Suppressor macrophage treated with lipopolysaccharide for 1 hour (primary cell): Measurements from ENCODE around the gene SV2C.
"Not testable (repeated sequence)": the region's sequence is repeated elsewhere in the genome, so short reads cannot be mapped to it uniquely, and the experiment has no call there.

Experiments
- DNase-seq, 3 donors: peaks; one replicate each; pipeline ENCODE4 v3.0.0-alpha.2; 2020 to 2022

Gene SV2C

DNA sequence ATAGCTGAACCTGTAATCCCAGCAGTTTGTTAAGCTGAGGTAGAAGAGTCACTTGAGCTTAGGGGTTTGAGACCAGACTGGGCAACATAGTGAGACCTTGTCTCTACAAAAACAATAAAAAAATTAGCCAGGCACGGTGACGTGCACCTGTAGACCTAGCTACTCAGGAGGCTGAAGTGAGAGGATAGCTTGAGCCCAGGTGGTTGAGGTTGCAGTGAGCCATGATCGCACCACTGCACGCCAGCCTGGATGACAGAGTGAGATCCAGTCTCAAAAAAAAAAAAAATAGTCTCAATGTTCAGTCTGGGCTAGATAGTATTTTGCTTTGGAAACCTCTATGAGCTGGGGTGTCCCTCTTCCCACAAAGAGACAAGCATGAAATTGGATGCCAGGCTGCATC lies 268.0 kb downstream of the SV2C start:
- no peak for DNase-seq

DNA sequence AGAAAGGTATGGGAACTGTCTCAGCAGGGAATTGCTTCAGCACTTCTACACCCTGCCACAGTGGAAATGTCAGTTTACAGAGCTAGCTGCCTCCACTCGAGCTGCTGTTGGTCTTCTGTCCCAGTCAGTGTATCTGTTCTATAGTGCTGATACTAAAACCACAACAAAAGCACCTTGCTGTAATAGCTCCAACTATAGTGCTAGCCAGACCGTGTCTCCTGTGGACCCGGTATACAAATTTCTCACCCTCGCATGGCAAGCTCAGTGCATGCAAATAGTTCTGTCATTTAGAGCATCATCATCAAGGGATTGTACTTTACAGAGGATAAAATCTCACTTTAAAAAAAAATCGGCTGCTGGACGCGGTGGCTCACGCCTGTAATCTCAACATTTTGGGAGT lies 268.4 kb downstream of the SV2C start:
- no peak for DNase-seq

DNA sequence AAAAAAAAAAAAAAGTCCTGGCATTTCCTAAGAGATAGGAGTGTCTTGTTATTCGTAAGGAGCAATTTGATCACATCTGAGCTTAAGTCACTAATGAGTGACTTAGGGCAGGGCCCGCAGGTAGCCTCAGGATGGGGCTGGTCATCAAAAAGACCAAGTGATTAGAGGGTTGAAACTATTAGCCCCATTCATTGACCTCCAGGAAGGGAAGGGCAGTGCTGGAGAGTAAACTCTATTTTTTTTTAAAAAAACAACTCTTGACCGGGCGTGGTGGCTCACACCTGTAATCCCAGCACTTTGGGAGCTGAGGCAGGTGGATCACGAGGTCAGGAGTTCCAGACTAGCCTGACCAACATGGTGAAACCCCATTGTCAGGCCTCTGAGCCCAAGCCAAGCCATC lies 273.7 kb downstream of the SV2C start:
- DNase-seq: no peak

DNA sequence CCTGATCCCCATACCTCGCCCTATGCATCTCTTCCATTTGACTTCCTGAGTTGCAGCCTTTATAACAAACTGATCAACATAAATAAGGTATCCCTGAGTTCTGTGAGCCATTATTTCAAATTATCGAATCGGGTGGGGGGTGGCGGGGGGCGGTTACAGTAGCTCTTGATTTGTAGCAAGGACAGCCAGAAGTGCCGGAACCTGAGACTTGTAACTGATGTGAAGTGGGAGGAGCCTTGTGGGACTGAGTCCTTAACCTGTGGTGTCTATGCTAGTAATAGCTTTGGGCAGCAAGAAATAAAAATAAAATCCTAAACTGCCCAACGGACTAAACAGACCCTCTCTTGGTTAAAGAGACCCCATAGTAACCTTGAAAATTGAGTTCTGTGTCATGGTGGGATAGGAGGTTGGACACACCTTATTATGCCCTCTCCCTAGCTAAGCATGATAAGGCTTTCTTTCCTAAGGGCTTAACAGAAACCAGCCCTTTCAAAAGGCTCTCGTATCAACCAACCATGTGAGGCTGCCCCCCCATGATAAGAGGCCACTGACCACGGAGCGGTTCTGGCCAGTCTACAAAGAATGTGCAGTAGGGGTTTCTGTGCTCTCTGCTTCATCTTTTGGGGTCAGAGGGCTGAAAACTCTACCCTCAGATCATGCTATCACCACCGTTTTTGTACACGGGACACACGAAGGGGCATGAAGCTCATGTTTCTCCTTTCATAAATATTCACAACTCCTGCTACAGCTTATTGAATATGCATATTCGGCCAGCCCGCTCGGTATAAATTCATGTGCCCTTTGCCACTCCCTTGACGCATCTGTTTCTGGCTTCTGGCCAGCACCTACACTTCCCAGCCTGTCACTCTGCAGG lies 280.4 kb downstream of the SV2C start:
- peak; percentile 36 to 57 (median 50) for DNase-seq

DNA sequence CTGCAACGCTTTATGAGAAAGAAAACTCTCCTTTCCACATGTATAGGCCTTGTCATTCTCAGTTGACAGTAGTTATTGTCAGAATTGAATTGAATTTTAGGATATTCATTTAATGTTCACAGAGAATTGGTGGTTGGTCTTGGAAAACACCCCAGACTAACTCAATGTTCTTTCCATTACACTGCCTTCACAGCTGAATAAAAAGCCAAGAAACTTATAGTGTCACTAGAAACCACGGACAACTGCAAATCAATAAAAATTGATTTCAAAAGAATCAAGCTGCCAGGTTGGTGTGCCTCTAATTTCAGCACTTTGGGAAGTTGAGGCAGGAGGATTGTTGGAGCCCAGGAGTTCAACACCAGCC lies 281.0 kb downstream of the SV2C start:
- DNase-seq: no peak

DNA sequence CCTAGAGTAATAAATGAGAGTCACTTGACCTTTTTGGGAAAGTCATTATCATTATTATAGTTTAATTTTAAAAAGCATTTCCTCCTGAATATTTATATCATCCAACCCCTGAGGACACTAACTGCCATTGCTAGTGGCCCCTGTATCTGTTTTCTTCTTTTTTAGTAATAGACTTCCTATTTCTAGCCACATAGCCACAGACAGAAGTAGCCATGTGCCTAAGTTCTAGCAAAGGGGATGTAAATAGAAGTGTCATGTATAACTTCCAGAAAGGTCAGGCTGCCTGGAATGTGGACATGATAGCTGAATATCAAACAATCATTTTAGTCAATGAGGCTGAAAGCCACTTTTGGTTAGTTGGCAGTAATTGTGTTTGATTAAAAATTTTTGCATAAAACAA lies 282.4 kb downstream of the SV2C start:
- peak; percentile 14 to 33 (median 25) for DNase-seq

DNA sequence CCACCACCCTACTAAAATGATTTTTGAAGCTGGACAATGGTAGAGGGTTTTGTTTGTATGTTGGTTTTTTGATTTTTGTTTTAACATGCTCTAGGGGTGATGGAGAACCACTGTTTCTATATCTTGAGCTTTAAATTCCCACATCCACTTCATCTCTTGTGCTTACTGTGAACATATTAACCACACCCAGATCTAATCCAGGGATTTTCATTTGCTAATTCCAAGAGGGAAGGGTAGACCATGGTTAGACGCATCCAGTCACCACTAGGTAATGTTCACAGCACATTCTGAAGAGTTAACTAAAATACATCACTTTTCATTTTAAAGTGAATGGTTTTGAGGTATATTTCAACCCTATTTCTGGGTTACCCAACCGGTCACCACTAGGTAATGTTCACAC lies 283.4 kb downstream of the SV2C start:
- no peak for DNase-seq

DNA sequence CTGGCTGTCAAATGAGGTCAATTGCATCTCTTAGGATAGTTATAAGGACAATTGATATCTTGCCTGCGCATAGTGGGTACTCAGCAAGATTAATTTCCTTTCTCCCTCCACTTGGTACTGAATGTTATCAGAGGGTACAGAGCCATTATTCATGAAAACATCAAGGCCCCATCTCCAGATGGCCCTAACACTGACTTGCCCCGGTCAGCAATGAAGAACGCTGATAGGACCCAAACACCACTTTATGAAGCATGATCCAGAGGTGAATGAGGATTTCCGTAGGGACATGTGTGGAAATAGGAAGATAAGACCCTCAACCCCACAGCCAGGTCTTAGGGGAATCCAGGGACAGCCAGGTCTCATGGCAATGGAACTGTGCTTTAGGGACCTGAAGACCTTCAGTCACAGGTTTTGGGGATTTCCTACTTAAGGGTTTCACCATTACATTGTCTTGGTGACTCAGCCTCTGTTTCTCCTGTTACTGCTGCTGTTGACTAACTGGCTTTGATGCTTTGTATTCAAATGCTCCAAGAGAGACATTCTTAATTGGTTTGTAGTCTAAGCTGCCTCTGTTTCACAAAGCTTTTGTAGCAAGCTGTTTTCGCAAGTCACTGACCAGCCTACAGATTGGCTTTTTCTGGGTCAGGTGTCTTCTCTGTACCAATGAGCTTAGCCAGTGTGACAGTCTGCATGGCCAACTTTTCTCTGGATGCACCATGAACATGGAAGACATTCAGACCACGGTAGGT lies 284.6 kb downstream of the SV2C start:
- DNase-seq: peak; percentile 77 to 85 (median 83)

DNA sequence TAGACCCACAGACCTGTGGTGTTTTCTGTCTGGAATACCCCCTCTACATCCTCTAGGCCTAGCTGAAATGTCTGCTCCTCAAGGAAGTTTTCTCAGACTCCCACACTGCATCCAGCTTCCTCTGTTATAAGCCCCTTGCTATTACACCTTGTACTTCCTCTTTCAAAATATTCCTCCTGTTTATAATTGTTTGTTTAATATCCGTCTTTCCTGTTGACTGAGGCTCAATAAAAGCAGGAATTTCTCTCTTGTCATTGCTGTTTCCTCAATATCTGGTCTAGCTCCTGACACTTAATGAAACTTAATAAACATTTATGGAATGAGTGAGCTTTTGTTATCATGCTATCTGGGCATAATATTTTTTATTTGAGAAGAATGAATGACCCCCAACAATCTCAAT lies 285.8 kb downstream of the SV2C start:
- DNase-seq: no peak

DNA sequence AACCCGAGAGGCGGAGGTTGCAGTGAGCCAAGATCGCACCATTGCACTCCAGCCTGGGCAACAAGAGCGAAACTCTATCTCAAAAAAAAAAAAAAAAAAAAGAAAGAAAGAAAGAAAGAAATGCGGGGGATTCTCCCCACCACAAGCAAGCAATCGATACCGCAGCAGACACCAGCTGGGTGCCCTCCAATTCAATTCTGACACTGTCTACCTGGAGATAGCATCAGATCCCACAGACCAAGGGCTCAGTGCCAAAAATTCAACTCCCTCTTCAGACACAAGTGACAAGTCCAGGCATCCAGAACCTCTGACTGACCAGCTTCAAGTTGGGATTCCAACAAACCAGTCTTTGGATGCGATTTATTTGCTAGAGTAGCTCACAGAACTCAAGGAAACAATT lies 286.5 kb downstream of the SV2C start:
- not testable (repeated sequence) for DNase-seq

DNA sequence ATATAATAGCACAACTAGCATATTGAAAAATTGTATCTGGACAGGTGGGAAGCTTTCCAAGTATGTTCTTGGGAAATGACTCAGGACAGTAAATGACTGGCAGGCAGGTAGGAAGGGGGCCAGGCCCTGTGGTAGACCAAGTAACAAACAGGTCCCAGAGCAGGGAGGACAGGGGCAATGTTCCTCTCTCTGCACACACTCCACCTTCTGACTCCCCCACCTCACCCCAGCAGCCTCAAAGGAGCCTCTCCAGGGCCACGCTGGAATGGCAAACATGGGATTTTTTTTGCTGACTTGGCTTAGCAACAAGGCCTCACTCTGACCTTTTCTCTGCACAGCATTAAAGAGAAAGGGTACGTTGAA lies 288.8 kb downstream of the SV2C start:
- DNase-seq: no peak

DNA sequence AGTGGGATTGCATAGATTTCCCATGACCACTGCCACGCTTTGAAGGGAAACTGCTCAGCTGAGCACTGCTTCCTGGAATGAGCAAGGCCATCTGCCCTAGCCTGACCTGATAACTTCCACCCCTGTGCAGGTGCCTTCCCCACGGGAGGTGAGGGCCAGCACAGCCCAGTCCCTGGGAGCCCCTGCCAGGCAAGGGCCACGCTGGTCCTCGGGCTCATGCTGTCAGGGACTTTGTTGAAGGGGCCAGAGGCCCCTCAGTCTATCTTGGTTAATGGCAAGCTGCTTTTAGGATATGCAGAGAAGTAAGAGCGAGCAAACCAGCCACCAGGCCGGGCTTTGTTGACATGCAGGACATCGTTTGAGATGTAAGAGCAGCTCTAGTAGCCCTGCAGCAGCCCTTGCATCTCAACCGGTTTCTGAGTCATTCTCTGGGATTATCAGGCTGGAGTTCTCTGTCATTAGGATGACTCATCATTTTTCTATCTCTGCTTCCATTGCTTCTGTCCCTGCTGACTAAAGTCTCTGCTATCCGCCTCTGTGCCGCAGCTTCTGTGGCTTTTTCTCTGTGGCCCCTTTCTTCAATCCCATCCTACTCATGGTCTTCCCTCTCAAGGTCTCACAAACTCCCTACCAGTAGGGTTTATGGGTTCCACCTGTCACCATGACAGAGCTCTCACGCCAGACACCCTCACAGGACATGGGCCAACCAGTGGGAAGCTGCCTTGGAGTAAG lies 289.3 kb downstream of the SV2C start:
- DNase-seq: peak; percentile 77 to 85 (median 84)

DNA sequence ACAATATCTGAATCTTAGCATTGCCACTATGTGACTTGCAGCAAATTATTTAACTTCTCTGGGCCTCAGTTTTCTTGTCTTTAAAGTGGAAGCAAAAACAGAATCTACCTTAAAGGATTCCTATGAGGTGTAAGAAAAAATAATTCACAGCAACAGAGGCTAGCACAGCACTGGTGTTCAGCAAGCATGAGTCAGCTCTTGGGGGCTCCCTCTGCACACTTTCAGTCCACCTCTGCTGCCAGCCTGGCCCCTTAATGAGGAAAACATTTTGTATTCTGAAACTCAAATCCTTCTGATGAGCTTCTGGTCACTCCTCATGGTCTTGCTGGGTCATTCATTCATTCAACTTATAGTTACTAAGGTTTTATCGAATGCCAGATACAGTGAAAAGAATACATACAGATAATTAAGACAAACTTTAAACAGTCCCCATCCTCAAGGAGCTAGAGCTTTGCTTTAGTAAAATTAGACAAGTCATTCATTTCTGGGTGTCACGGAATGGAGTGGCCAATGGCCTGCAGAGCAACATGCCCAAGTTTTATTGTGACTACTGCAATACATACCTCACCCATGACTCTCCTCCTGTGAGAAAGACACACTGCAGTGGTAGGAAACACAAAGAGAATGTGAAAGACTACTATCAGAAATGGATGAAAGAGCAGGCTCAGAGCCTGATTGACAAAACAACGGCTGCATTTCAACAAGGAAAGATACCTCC lies 293.1 kb downstream of the SV2C start:
- no peak for DNase-seq

DNA sequence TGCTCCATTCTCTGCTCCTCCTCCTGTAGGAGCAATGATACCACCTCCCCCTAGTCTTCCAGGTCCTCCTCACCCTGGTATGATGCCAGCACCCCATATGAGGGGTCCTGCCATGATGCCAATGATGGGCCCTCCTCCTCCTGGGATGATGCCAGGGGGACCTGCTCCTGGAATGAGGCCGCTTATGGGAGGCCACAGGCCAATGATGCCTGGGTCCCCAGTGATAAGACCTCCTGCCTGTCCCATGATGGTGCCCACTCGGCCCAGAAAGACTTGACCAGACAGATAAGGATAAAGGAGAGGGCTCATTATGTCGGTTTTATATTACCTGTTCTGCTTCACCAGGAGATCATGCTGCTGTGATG lies 293.7 kb downstream of the SV2C start:
- no peak for DNase-seq

DNA sequence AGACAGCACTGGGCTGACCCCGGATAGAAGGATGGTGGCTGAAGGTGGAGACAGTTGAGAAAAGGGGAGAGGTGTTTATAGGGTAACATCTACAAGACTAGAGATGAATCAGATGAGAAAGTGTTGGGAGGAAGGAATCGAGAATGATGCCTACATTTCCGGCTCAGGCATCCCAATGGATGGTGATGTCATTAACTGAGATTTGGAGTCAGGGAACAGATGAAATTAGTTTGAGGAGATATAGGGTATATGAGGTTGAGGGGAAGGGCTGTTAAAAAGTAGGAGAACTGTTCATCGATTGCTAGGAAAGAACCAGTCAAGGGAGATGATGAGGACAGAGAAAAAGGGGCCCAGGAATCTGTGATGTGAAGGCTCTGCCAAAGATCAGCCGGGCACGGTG lies 295.2 kb downstream of the SV2C start:
- DNase-seq: no peak

DNA sequence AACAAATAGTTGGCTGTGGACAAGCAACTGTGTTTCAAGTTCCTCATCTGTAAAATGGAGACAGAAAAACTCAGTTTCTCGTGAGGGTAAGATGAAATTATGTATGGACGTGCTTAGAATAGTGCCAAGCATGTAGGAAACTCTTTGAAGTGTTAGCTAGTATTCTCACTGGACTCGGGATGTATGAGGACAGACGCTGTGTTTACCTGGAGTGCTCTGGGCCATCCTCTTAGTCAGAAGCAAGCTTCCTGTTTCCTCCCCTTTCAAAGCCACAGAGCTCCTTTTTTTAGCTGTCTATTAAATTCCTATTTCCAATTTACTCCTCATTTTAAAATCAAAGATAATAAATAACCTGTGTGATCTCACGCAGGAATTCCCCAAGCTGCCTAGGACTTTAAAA lies 296.1 kb downstream of the SV2C start:
- no peak for DNase-seq

DNA sequence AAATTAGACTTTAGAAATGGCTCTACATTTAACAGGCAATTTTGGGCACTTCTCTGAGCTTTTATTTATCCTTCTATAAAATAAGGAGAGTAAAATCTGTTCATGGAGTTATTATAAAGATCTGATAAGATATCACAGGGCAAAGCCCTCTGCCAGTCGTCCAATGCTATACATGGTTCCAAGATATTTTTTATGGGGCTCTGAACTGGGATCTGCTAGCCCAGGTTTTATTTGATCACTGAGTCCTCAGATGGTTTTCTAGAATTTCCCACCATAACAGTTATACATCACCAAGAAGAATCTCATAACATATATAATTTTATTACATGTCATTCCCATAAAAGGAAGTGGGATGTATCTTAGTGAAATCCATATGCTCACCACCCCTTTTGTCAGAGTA lies 296.7 kb downstream of the SV2C start:
- no peak for DNase-seq

DNA sequence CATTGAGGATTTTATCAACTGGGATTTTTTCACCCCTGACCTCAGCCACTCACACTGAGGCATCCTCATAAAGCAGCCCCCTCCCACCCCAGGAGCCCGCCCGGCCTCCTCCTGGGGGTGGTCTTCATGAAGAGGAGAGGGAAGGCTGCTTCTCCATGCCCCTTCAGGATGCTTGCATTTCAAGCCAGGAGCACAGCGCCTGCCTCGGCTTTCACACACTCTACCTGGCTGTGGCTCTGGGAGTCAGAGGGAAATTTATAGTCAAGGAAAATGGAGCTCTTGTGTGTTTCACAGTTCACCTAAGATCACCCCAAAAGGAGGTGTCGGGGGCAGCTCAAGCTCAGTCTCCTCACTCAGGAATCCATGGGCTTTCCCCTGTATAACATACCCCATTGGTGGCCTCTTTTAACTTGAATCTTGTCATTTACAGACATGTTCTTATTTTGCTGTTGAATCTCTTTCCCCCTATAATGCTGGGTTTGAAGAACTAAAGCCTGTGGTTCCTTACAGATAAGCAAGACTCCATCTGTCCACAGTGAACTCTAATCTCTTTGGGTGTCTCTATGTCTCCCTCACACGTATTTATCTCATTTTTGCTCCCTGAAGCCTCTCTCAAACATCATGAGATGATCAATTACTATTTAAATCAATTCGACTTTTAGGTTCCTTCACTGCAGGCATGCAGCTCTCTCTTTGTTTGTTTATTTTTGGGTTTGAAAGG lies 297.3 kb downstream of the SV2C start:
- no peak for DNase-seq

DNA sequence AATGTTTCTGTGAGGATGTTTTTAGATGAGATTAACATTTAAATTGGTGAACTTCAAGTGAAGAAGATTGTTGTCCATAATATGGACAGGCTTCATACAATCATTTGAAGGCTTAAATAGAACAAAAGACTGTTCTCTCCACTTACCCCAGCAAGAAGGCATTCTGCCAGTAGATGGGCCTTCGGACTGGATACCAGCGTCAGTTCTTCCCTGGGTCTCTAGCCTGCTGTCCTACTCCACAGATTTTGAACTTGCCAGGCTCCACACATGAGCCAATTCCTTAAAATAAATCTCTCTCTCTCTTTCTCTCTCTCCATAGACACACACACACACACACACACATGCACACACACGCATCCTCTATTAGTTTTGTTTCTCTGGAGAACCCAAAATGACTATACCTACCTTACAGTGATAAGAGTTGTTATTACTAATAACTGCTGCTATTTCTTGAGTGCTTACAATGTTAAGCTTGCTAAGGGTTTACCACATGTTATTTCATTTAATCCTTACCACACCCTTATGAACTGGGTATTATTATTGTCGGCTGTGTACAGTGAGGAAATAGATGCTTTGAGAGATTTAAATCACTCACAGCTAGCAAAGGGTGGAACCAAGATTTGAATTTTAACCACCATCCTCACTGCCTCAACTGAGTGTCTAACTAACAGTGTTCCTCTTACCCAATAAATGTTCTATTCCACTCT lies 300.1 kb downstream of the SV2C start:
- no peak for DNase-seq

DNA sequence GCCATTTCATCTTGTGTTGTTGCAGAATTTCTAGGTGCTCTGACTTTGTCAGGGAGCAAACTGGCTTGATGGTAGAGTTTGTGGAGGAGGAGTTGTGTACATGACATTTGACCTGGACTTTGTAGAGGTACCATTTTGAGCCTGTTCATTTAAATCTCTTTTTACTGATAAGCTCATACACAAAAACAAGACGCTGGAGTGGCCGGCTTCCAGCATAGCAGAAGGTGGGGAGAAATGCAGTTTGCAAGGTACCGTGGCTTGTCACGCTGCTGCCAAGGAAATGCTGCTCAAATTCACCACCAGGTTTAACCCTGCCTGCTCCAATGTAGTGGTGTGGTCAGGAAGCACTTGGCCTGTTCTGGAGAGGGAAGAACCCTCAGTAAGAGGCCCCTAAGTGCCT lies 301.0 kb downstream of the SV2C start:
- no peak for DNase-seq

DNA sequence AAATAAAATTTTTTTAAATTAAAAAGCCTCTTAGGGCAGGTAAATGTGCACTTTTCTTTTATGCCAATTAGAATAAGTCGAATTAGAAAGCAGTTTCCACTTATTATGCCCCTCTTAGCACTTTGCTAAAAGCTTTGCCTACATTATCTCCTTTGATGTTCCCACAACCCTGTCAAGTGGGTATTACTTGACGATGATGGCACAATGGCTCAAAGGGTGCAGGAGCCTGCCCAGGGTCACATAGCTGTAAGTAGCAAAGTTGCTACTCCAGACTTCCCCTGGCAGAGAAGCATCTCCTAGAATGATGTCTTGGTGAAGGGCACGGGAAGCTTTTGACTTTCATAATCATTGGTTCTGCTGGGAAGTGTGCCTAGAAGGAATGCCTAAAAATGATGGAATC lies 301.5 kb downstream of the SV2C start:
- no peak for DNase-seq

DNA sequence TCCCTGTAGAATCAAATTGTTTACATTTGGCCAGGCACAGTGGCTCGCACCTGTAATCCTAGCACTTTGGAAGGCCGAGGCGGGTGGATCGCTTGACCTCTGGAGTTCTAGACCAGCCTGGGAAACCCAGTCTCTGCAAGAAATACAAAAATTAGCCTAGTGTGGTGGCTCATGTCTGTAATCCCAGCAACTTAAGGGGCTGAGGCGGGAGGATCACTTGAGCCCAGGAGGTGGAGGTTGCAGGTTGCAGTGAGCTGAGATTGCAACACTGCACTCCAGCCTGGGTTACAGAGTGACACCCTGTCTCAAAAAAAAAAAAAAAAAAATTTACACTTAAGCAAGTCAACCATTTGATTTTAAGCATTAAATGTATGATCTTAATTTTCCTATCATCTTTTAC lies 302.4 kb downstream of the SV2C start:
- DNase-seq: no peak
